ENCODE measurements around the gene CERKL. TPM values are rescaled to one million over a fixed set of nuclear protein-coding genes. Genes with fewer than 3 reads are reported as not detected.

The CERKL gene
- total and polyA plus RNA-seq, 2 experiments from 2014 or later, result 0.32 to 0.69 TPM

GRCh38 chr2:181596556-181596955 is 60.3 kb downstream of the CERKL start:
- ATAC-seq, result no peak
- DNase-seq (ENCODE audit: low spot score), result no peak
- no peaks in the 10 kb centered on the region for H3K4me1 ChIP-seq (ENCODE audit: insufficient read depth)
- H3K4me3 ChIP-seq, result no peak overlapping the region
- no peaks in the 10 kb centered on the region for H3K27me3 ChIP-seq (ENCODE audit: insufficient read depth)
- no peaks in the 10 kb centered on the region for H4K20me1 ChIP-seq (replicated peaks; ENCODE audit: insufficient read depth)
- Mint-ChIP-seq H3K36me3 (ENCODE audit: low read depth) (no peaks in the 10 kb centered on the region), H3K4me1 (peaks cover 2% of the 10 kb centered on the region; the same call in 2 of the 3 replicates), H3K27ac (no peak overlapping the region), H3K27me3 (ENCODE audit: insufficient read depth, low read depth, poor library complexity) (no peaks in the 10 kb centered on the region), H3K9me3 (no peaks in the 10 kb centered on the region), H3K4me3 (no peak overlapping the region)
- TF ChIP-seq STAT1 (IDR thresholded peaks at IDR 0.05; ENCODE audit: unreplicated experiment) (no peak), EZH2 (IDR thresholded peaks at IDR 0.05; ENCODE audit: low read depth, unreplicated experiment) (no peak), REST (IDR thresholded peaks at IDR 0.05; ENCODE audit: unreplicated experiment) (peak; percentile 34)
- TF ChIP-seq, protein P1, sequence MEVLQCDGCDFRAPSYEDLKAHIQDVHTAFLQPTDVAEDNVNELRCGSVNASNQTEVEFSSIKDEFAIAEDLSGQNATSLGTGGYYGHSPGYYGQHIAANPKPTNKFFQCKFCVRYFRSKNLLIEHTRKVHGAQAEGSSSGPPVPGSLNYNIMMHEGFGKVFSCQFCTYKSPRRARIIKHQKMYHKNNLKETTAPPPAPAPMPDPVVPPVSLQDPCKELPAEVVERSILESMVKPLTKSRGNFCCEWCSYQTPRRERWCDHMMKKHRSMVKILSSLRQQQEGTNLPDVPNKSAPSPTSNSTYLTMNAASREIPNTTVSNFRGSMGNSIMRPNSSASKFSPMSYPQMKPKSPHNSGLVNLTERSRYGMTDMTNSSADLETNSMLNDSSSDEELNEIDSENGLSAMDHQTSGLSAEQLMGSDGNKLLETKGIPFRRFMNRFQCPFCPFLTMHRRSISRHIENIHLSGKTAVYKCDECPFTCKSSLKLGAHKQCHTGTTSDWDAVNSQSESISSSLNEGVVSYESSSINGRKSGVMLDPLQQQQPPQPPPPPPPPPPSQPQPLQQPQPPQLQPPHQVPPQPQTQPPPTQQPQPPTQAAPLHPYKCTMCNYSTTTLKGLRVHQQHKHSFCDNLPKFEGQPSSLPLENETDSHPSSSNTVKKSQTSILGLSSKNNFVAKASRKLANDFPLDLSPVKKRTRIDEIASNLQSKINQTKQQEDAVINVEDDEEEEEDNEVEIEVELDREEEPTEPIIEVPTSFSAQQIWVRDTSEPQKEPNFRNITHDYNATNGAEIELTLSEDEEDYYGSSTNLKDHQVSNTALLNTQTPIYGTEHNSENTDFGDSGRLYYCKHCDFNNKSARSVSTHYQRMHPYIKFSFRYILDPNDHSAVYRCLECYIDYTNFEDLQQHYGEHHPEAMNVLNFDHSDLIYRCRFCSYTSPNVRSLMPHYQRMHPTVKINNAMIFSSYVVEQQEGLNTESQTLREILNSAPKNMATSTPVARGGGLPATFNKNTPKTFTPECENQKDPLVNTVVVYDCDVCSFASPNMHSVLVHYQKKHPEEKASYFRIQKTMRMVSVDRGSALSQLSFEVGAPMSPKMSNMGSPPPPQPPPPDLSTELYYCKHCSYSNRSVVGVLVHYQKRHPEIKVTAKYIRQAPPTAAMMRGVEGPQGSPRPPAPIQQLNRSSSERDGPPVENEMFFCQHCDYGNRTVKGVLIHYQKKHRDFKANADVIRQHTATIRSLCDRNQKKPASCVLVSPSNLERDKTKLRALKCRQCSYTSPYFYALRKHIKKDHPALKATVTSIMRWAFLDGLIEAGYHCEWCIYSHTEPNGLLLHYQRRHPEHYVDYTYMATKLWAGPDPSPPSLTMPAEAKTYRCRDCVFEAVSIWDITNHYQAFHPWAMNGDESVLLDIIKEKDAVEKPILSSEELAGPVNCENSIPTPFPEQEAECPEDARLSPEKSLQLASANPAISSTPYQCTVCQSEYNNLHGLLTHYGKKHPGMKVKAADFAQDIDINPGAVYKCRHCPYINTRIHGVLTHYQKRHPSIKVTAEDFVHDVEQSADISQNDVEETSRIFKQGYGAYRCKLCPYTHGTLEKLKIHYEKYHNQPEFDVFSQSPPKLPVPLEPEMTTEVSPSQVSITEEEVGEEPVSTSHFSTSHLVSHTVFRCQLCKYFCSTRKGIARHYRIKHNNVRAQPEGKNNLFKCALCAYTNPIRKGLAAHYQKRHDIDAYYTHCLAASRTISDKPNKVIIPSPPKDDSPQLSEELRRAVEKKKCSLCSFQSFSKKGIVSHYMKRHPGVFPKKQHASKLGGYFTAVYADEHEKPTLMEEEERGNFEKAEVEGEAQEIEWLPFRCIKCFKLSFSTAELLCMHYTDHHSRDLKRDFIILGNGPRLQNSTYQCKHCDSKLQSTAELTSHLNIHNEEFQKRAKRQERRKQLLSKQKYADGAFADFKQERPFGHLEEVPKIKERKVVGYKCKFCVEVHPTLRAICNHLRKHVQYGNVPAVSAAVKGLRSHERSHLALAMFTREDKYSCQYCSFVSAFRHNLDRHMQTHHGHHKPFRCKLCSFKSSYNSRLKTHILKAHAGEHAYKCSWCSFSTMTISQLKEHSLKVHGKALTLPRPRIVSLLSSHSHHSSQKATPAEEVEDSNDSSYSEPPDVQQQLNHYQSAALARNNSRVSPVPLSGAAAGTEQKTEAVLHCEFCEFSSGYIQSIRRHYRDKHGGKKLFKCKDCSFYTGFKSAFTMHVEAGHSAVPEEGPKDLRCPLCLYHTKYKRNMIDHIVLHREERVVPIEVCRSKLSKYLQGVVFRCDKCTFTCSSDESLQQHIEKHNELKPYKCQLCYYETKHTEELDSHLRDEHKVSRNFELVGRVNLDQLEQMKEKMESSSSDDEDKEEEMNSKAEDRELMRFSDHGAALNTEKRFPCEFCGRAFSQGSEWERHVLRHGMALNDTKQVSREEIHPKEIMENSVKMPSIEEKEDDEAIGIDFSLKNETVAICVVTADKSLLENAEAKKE (CRISPR knock-in tag; IDR thresholded peaks at IDR 0.05), result no peak
- no peaks in the 10 kb centered on the region for H3F3A ChIP-seq (replicated peaks; ENCODE audit: low read depth)
- no peaks in the 10 kb centered on the region for H3K36me3 ChIP-seq (ENCODE audit: insufficient read depth)
- no peak overlapping the region for H3K4me2 ChIP-seq
- no peak overlapping the region for H3K27ac ChIP-seq (ENCODE audit: low read depth)
- no peaks in the 10 kb centered on the region for H3K9me2 ChIP-seq (ENCODE audit: insufficient read depth)
- no peak overlapping the region for H2AFZ ChIP-seq
- H3K79me2 ChIP-seq (replicated peaks; ENCODE audit: insufficient read depth), result no peaks in the 10 kb centered on the region

All from GM23338 (cell line).